GM12878 (cell line): ENCODE data around the gene USP5.

Source experiments
- BACH1 ChIP-seq: fragments of 450-650 bp; IDR thresholded peaks from 2 replicates; pipeline ENCODE4 v1.6.1; 2017; ENCODE audit warnings: mild to moderate bottlenecking, borderline replicate concordance
- EP300 ChIP-seq, 2 experiments: fragments of 150-350 bp in 1 of 2; IDR thresholded peaks; 2 replicates each; pipeline ENCODE4 v1.6.1; 2011 to 2012; ENCODE audit warnings: low read depth in 2 of 2, low read length in 2 of 2, borderline replicate concordance in 1 of 2, improper control_type of control experiment in 1 of 2, inconsistent platforms in 1 of 2; ENCODE audit not compliant: control insufficient read depth in 1 of 2
- EZH2 ChIP-seq: IDR thresholded peaks from 2 replicates; pipeline ENCODE4 v1.6.1; 2012; ENCODE audit warnings: low read depth, mild to moderate bottlenecking, control low read depth, inconsistent platforms, low read length, borderline replicate concordance; ENCODE audit not compliant: control insufficient read depth
- MYC ChIP-seq: IDR thresholded peaks from 2 replicates; pipeline ENCODE4 v1.6.1; 2011; ENCODE audit warnings: mild to moderate bottlenecking, low read length, moderate library complexity, inconsistent platforms; ENCODE audit not compliant: insufficient read depth, insufficient replicate concordance, insufficient read length, severe bottlenecking
- NR2C2 ChIP-seq: IDR thresholded peaks from 2 replicates; pipeline ENCODE4 v1.6.1; 2011; ENCODE audit warnings: borderline replicate concordance, low read depth; ENCODE audit not compliant: control insufficient read depth, insufficient read length
- POLR2A ChIP-seq: IDR thresholded peaks from 2 replicates; pipeline ENCODE4 v1.6.1; 2011; ENCODE audit warnings: low read depth, mild to moderate bottlenecking, low read length
- RBBP5 ChIP-seq: fragments of 200-600 bp; sonication (generic); conservative IDR thresholded peaks from 2 replicates; pipeline ENCODE4 v1.6.1; 2016
- SPI1 ChIP-seq: IDR thresholded peaks from 2 replicates; pipeline ENCODE4 v1.6.1; 2011; ENCODE audit warnings: low read depth, mild to moderate bottlenecking, low read length, moderate library complexity, borderline replicate concordance; ENCODE audit not compliant: insufficient read depth
- SUZ12 ChIP-seq: fragments of 200-600 bp; sonication (generic); IDR thresholded peaks from one replicate; pipeline ENCODE4 v1.6.1; 2018; ENCODE audit warnings: antibody characterized with exemption, mild to moderate bottlenecking; ENCODE audit not compliant: unreplicated experiment
- TCF7 ChIP-seq: IDR thresholded peaks from 2 replicates; pipeline ENCODE4 v1.6.1; 2014; ENCODE audit warnings: antibody characterized with exemption, borderline replicate concordance
- ZBED1 ChIP-seq: IDR thresholded peaks from 2 replicates; pipeline ENCODE4 v1.6.1; 2016; ENCODE audit warnings: borderline replicate concordance
- TF ChIP-seq, protein P1 (sequence below), 3 experiments: IDR thresholded peaks in 2 of 3; conservative IDR thresholded peaks in 1 of 3; 2 replicates each; pipeline ENCODE4 v1.5.1; 2011; ENCODE audit warnings: low read depth in 3 of 3, low read length in 3 of 3, mild to moderate bottlenecking in 3 of 3, control low read depth in 2 of 3, moderate library complexity in 2 of 3, inconsistent platforms in 1 of 3, mixed read lengths in 1 of 3; ENCODE audit not compliant: control insufficient read depth in 2 of 3, insufficient read depth in 1 of 3; ENCODE audit errors: extremely low read depth in 1 of 3
- TF ChIP-seq, protein P2 (sequence below): fragments of 450-650 bp; IDR thresholded peaks from 2 replicates; pipeline ENCODE4 v1.6.1; 2018; ENCODE audit warnings: mild to moderate bottlenecking, low read depth, moderate library complexity; ENCODE audit not compliant: partially characterized antibody

DNA sequence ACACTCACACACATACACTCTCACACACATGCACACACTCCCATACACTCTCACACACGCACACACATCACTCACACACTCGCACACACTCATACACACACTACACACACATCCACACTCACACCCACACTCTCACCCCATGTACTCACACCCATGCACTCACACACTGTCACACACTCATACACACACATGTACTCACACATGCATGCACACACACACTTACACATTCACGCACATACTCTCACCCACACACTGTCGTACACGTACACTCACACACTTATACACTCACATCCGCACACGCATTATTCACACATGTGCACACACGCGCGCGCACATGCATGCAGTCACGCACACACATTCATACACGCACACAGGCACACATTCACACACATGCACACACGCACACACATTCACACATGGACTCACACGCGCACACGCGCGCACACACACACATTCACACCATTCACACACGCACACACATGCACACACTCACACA is 34.2 kb upstream of the USP5 start:
- TF ChIP-seq NR2C2 (no peak), RBBP5 (no peak), EZH2 (no peak), MYC (no peak), EP300 (IDR thresholded peaks at IDR 0.05; ENCODE audit: borderline replicate concordance in 1 of 2, control insufficient read depth in 1 of 2, low read depth in 2 of 2, low read length in 2 of 2) (no peak), BACH1 (no peak), POLR2A (no peak), ZBED1 (no peak), SPI1 (no peak), SUZ12 (no peak), TCF7 (no peak)
- TF ChIP-seq, protein P1, sequence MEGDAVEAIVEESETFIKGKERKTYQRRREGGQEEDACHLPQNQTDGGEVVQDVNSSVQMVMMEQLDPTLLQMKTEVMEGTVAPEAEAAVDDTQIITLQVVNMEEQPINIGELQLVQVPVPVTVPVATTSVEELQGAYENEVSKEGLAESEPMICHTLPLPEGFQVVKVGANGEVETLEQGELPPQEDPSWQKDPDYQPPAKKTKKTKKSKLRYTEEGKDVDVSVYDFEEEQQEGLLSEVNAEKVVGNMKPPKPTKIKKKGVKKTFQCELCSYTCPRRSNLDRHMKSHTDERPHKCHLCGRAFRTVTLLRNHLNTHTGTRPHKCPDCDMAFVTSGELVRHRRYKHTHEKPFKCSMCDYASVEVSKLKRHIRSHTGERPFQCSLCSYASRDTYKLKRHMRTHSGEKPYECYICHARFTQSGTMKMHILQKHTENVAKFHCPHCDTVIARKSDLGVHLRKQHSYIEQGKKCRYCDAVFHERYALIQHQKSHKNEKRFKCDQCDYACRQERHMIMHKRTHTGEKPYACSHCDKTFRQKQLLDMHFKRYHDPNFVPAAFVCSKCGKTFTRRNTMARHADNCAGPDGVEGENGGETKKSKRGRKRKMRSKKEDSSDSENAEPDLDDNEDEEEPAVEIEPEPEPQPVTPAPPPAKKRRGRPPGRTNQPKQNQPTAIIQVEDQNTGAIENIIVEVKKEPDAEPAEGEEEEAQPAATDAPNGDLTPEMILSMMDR (IDR thresholded peaks at IDR 0.05 in 2 of 3, conservative IDR thresholded peaks at IDR 0.05 in 1 of 3; ENCODE audit: control insufficient read depth in 2 of 3, extremely low read depth in 1 of 3, insufficient read depth in 1 of 3, low read depth in 3 of 3, low read length in 3 of 3), result no peak
- TF ChIP-seq, protein P2, sequence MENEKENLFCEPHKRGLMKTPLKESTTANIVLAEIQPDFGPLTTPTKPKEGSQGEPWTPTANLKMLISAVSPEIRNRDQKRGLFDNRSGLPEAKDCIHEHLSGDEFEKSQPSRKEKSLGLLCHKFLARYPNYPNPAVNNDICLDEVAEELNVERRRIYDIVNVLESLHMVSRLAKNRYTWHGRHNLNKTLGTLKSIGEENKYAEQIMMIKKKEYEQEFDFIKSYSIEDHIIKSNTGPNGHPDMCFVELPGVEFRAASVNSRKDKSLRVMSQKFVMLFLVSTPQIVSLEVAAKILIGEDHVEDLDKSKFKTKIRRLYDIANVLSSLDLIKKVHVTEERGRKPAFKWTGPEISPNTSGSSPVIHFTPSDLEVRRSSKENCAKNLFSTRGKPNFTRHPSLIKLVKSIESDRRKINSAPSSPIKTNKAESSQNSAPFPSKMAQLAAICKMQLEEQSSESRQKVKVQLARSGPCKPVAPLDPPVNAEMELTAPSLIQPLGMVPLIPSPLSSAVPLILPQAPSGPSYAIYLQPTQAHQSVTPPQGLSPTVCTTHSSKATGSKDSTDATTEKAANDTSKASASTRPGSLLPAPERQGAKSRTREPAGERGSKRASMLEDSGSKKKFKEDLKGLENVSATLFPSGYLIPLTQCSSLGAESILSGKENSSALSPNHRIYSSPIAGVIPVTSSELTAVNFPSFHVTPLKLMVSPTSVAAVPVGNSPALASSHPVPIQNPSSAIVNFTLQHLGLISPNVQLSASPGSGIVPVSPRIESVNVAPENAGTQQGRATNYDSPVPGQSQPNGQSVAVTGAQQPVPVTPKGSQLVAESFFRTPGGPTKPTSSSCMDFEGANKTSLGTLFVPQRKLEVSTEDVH, result no peak
